Frontal cortex (tissue), 4 donors: ENCODE results near the gene WDR70. TPM values are rescaled to one million over a fixed set of nuclear protein-coding genes. Genes with fewer than 3 reads are reported as not detected.
A peak's percentile ranks its signal among the peaks of the same experiment; 100 is the strongest.
"Not testable (repeated sequence)": the region's sequence is repeated elsewhere in the genome, so short reads cannot be mapped to it uniquely, and the experiment has no call there.

Experiments used
- DNase-seq, 2 donors: peaks; one replicate each; pipeline ENCODE4 v3.0.0; 2012; ENCODE audit warnings: low spot score in 2 of 2
- FAIRE-seq: peaks from 2 replicates; lab custom pipeline; 2012; peaks lifted over from hg19 to GRCh38; lab: Jason Lieb, UNC
- total RNA-seq: library from RNA; depleted of rRNA; stranded (reverse); fragments of >200 nt; gene quantifications from one replicate; pipeline ENCODE4 v1.2.3, GENCODE V29; 2014
- donor health status: control.
- donor health status: control.
- donor health status: control.

The WDR70 gene
- 37.1 TPM for total RNA-seq

DNA sequence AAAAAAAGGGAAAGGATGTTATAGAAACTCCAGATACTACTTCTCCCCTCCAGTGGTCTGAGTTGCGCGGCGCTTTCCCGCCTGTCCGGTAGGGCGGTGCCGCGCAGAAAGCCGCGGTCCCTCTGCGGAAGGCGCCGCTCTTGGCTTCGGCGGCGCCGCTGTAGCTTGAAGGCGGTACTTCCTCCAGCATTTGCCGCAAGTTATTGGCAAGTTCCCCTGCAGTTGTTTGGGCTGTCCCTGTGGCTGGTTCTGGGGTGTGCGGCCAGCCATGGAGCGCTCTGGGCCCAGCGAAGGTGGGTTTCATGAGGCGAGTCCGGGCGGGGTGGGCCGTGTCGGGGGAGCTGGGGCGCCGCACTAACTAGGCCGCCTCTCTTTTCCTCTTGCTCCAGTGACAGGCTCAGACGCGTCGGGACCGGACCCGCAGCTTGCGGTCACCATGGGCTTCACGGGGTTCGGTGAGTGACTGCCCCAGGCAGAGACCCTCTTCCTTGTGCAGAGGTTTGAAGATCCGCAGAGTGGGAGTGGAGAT is at the start of gene WDR70:
Gene WDR70 (plus strand): TSS at position 219 of the 529 bp plus-strand sequence. CDS start 50 bp downstream, at position 269.
- FAIRE-seq = not testable (repeated sequence)
- DNase-seq = peak; percentile 68 to 71

GRCh38 chr5:37334754-37335153 is 44.4 kb upstream of the WDR70 start:
- DNase-seq, FAIRE-seq: not testable (repeated sequence)

DNA sequence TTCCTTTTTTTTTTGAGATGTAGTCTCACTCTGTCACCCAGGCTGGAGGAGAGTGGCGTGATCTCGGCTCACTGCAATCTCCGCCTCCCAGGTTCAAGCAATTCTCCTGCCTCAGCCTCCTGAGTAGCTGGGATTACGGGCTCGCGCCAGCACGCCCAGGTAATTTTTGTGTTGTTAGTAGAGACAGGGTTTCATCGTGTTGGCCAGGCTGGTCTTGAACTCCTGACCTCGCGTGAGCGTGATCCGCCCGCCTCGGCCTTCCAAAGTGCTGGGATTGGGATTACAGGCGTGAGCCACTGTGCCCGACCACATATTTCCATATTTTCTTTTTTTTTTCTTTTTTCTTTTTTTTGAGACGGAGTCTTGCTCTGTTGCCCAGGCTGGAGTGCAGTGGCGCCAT is 36.4 kb upstream of the WDR70 start:
- FAIRE-seq, DNase-seq: not testable (repeated sequence)

GRCh38 chr5:37355161-37355560 is 24.0 kb upstream of the WDR70 start:
- DNase-seq (no peak), FAIRE-seq (no peak)

GRCh38 chr5:37370550-37370863 is 8.6 kb upstream of the WDR70 start:
- DNase-seq (no peak), FAIRE-seq (no peak)

DNA sequence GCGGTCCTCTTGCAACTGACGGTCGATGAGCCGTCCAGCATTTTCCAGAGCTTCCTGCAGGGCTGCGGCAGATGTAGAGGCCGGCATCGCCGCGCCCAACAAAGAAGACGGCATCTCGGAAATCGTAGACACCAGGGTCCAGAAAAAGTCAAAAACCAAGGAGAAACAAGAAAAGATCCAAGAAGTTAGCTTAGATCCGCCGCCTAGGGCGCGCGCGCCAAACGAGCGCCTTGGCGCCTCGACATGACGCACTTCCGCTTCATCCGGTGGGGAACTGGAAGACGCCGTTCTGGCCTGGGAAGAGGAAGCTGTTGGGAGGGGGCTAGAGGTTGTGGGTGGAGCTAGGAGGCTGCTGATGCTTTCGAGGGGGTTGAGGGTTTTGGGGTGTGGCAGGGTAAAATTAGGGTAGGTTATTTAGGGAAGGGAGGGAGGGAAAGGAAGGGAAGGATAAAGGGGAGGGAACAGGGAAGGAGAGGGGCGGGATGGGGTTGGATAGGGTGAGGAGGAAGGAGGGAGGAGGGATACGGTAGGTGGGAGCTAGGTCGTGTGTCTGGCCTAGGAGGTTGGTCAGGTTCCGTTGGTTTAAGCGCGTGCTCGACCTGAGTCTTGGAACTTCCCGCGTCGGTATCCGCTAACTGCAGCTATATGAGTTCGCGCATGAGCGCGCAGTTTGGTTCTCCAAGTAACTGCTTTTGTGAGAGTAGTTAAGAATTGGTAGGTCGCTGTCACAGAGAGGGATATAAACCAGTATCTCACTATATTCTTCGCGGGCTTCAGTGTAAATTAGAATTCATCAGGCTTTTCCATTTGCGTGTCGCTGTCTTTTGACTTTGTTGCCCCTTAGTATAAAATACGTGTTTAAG is 8.0 kb upstream of the WDR70 start, which contains the start of gene NUP155:
Gene NUP155 (minus strand): TSS at position 243 of the 863 bp plus-strand sequence. CDS start 129 bp downstream, at position 114.
- no peak for FAIRE-seq
- DNase-seq = peak; percentile 77 to 86

DNA sequence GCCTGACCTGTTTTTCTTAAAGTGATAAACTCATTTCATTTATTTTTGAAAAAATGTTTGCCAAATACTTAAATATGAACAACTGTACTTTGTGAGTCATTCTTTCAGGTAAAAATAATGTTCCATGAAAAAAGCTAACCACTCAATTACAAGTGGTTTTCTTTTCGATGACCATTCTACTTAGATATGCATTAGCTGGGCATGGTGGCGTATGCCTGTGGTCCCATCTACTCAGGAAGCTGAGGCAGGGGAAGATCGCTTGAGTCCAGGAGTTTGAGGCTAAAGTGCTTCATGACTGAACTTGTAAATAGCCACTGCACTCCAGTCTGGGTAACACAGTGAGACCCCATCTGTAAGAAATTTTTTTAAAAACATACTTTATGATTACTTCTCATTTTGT is 4.0 kb upstream of the WDR70 start:
- FAIRE-seq (no peak), DNase-seq (no peak)

DNA sequence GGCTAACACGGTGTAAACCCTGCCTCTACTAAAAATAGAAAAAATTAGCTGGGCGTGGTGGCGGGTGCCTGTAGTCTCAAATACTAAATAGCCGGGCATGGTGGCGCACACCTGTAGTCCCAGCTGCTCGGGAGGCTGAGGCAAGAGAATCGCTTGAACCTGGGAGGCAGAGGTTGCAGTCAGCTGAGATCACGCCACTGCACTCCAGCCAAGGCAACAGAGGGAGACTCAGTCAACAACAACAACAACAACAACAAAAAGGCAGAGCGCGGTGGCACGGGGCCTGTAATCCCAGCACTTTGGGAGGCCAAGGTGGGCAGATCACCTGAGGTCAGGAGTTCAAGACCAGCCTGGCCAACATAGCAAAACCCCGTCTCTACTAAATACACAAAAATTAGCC is 1.1 kb upstream of the WDR70 start:
- FAIRE-seq, DNase-seq: not testable (repeated sequence)

GRCh38 chr5:37391591-37391990 is 12.5 kb downstream of the WDR70 start:
- no peak for DNase-seq
- FAIRE-seq = no peak

GRCh38 chr5:37396352-37396751 is 17.2 kb downstream of the WDR70 start:
- DNase-seq (no peak), FAIRE-seq (no peak)

DNA sequence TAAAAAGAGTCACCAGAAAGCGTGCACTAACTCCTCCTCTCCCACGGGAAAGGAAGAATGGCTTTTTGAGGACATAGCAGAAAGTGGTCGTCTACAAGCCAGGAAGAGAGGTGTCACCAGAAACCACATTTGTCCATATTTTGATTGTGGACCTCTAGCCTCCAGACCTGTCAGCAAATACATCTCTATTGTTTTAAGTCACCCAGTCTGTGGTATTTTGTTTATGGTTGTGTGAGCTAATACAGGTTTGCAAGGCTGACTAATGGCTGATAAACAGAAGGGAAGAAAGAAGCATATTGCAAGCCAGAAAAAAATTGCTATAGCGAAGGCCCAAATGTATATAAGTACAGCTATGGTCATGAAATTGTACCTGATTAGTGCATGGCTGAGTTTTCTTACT is 21.4 kb downstream of the WDR70 start:
- FAIRE-seq = no peak
- DNase-seq = no peak

- DNase-seq = no peak
These were observed 33.4 kb downstream of the WDR70 start for GRCh38 chr5:37412515-37412914.

DNA sequence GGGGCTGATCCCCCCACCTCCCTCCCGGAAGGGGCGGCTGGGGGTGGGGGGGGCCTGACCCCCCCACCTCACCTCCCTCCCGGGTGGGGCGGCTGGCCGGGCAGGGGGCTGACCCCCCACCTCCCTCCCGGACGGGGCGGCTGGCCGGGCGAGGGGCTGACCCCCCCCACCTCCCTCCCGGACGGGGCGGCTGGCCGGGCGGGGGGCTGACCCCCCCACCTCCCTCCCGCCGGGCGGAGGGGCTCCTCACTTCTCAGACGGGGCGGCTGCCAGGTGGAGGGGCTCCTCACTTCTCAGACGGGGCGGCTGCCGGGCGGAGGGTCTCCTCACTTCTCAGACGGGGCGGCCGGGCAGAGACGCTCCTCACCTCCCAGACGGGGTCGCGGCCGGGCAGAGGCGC is 36.3 kb downstream of the WDR70 start:
- not testable (repeated sequence) for DNase-seq, FAIRE-seq

More at GRCh38 chr5:37412515-37412914, 33.4 kb downstream of the WDR70 start:
- no peak for FAIRE-seq

DNA sequence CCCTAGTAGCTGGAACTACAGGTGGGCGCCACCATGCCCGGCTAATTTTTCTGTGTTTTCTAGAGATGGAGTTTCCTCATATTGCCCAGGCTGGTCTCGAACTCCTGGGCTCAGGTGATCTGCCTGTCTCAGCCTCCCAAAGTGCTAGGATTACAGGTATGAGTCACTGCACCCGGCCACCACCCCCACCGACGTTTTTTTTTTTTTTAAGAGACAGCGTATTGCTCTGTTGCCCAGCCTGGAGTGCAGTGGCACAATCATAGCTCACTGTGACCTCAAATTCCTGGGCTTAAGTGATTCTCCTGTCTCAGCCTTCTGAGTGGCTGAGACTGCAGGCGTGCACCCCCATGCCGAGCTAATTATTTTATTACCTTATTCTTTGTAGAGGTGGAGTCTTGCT is 38.2 kb downstream of the WDR70 start:
- DNase-seq (no peak), FAIRE-seq (no peak)

DNA sequence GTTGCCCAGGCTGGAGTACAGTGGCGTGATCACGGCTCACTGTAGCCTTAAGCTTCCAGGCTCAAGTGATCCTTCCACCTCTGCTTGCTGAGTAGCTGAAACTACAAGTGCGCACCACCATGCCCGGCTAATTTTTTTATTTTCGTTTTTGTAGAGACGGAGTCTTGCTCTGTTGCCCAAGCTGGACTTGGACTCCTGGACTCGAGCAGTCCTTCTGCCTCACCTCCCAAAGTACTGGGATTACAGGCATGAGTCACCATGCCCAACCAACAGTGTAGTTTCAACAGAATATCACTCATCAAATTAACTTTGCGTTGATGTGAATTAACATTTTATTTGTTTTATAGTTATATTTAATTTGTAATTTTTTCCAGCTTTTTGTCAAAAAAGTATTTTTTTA is 45.3 kb downstream of the WDR70 start:
- DNase-seq = no peak
- FAIRE-seq = no peak

- FAIRE-seq (peak; percentile 15), DNase-seq (no peak)
These were observed 48.9 kb downstream of the WDR70 start for GRCh38 chr5:37428044-37428443.

GRCh38 chr5:37435261-37435660 is 56.1 kb downstream of the WDR70 start:
- DNase-seq (no peak), FAIRE-seq (no peak)

GRCh38 chr5:37436146-37436934 is 57.2 kb downstream of the WDR70 start:
- DNase-seq = no peak
- no peak for FAIRE-seq

GRCh38 chr5:37437711-37438110 is 58.6 kb downstream of the WDR70 start:
- no peak for FAIRE-seq

DNA sequence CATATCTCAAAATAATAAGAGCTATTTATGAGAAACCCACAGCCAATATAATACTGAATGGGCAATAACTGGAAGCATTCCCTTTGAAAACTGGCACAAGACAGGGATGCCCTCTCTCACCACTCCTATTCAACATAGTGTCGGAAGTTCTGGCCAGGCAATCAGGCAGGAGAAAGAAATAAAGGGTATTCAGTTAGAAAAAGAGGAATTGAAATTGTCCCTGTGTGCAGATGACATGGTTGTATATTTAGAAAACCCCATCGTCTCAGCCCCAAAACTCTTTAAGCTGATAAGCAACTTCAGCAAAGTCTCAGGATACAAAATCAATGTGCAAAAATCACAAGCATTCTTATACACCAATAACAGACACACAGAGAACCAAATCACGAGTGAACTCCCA is 66.7 kb downstream of the WDR70 start:
- DNase-seq, FAIRE-seq: not testable (repeated sequence)

More at GRCh38 chr5:37437711-37438110, 58.6 kb downstream of the WDR70 start:
- no peak for DNase-seq

DNA sequence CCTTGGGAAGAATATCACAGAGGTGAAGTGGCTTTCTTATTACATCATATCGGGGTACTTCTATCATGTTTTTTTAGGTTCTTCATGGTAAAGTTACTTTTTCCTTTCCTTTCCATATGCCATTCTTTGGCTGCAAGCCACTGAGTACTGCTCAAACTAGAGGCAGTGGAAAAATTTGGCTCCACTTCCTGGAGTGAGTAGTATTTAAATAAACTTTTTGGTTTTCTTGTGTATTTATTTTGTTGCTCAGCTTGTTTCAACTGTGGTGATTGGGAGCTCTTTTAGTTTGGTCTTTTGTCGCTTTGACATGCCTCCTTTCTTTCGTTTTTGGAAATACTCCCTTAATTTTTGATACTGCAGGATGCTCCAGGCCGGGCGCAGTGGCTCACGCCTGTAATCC is 69.8 kb downstream of the WDR70 start:
- FAIRE-seq = no peak

More for the DNA sequence above, 69.8 kb downstream of the WDR70 start:
- no peak for DNase-seq
